HAP-1 (cell line): ENCODE results near the gene KLK15.

ENCODE experiments used
- DNase-seq, 2 experiments: peaks; one replicate each; pipeline ENCODE4 v3.0.0-alpha.2; 2016 to 2020; ENCODE audit warnings: low spot score in 2 of 2
- H3K27me3 ChIP-seq: fragments of 250-450 bp; sonication (Bioruptor Pico); 2 replicates; pipeline ENCODE4 v1.5.1; 2020; ENCODE audit warnings: low read depth, mild to moderate bottlenecking, moderate library complexity
- H3K36me3 ChIP-seq: fragments of 250-450 bp; sonication (Bioruptor Pico); replicated peaks from 2 replicates; pipeline ENCODE4 v1.5.1; 2020; ENCODE audit warnings: mild to moderate bottlenecking
- H3K4me1 ChIP-seq: fragments of 250-450 bp; sonication (Bioruptor Pico); 2 replicates; pipeline ENCODE4 v1.5.1; 2020; ENCODE audit warnings: mild to moderate bottlenecking
- H3K4me3 ChIP-seq: fragments of 250-450 bp; sonication (Bioruptor Pico); 2 replicates; pipeline ENCODE4 v1.5.1; 2020; ENCODE audit warnings: mild to moderate bottlenecking, moderate library complexity
- H3K9me3 ChIP-seq: fragments of 250-450 bp; sonication (Bioruptor Pico); 2 replicates; pipeline ENCODE4 v1.5.1; 2020; ENCODE audit warnings: mild to moderate bottlenecking, moderate library complexity
- in situ Hi-C: fragments of 300-500 bp; cut with MboI; formaldehyde crosslinking; loops from 3 replicates; pipeline ENCODE4 v1.14.3; 2020; ENCODE audit warnings: low sequenced_read_pairs, inconsistent platforms, mixed read lengths

KLK15 gene

GRCh38 chr19:50833117-50833801 lies at the start of gene KLK15:
Gene KLK15 (minus strand): TSS chr19:50833574. CDS start chr19:50831492, 2,082 bp downstream.
- H3K36me3 ChIP-seq: no peaks in the 10 kb centered on the region
- in situ Hi-C loops: no loop called here
- DNase-seq: no peak
- no peaks in the 10 kb centered on the region for H3K27me3 ChIP-seq
- H3K4me1 ChIP-seq: peaks cover 3% of the 10 kb centered on the region
- H3K9me3 ChIP-seq: no peaks in the 10 kb centered on the region
- no peak within 1 kb of the TSS for H3K4me3 ChIP-seq

GRCh38 chr19:50882188-50882587 lies 48.8 kb upstream of the KLK15 start:
- H3K36me3 ChIP-seq: no peaks in the 10 kb centered on the region
- H3K27me3 ChIP-seq: peaks cover 3% of the 10 kb centered on the region; the same call in 1 of the 2 replicates
- H3K4me3 ChIP-seq: no peak overlapping the region
- no peaks in the 10 kb centered on the region for H3K4me1 ChIP-seq
- in situ Hi-C loops: no loop called here
- no peaks in the 10 kb centered on the region for H3K9me3 ChIP-seq
- no peak for DNase-seq

GRCh38 chr19:50880241-50880640 lies 46.9 kb upstream of the KLK15 start:
- Histone ChIP-seq H3K4me3 (no peak overlapping the region), H3K27me3 (peaks cover 12% of the 10 kb centered on the region), H3K36me3 (no peaks in the 10 kb centered on the region), H3K4me1 (no peaks in the 10 kb centered on the region), H3K9me3 (no peaks in the 10 kb centered on the region)
- DNase-seq: no peak
- in situ Hi-C loops: no loop called here

GRCh38 chr19:50878851-50879250 lies 45.5 kb upstream of the KLK15 start:
- H3K4me3 ChIP-seq: no peak overlapping the region
- peaks cover 25% of the 10 kb centered on the region for H3K27me3 ChIP-seq
- in situ Hi-C loops: no loop called here
- no peaks in the 10 kb centered on the region for H3K4me1 ChIP-seq
- H3K36me3 ChIP-seq: no peaks in the 10 kb centered on the region
- DNase-seq: no peak
- no peaks in the 10 kb centered on the region for H3K9me3 ChIP-seq

- peaks cover 24% of the 10 kb centered on the region for H3K27me3 ChIP-seq
- in situ Hi-C loops: no loop called here
- H3K4me3 ChIP-seq: no peak overlapping the region
- DNase-seq: no peak
- no peaks in the 10 kb centered on the region for H3K4me1 ChIP-seq
- no peaks in the 10 kb centered on the region for H3K36me3 ChIP-seq
- H3K9me3 ChIP-seq: no peaks in the 10 kb centered on the region
Observed at GRCh38 chr19:50877338-50877737, 44.0 kb upstream of the KLK15 start.

GRCh38 chr19:50876456-50876855 lies 43.1 kb upstream of the KLK15 start:
- DNase-seq: no peak
- Histone ChIP-seq H3K9me3 (no peaks in the 10 kb centered on the region), H3K36me3 (no peaks in the 10 kb centered on the region), H3K27me3 (peaks cover 24% of the 10 kb centered on the region), H3K4me3 (no peak overlapping the region), H3K4me1 (no peaks in the 10 kb centered on the region)
- in situ Hi-C loops: no loop called here

GRCh38 chr19:50875795-50876422 lies 42.5 kb upstream of the KLK15 start:
- Histone ChIP-seq H3K36me3 (no peaks in the 10 kb centered on the region), H3K27me3 (peaks cover 24% of the 10 kb centered on the region), H3K9me3 (no peaks in the 10 kb centered on the region), H3K4me3 (no peak overlapping the region), H3K4me1 (no peaks in the 10 kb centered on the region)
- in situ Hi-C loops: no loop called here
- no peak for DNase-seq

GRCh38 chr19:50874211-50874610 lies 40.8 kb upstream of the KLK15 start:
- DNase-seq: no peak
- Histone ChIP-seq H3K4me3 (no peak overlapping the region), H3K9me3 (no peaks in the 10 kb centered on the region), H3K36me3 (no peaks in the 10 kb centered on the region), H3K27me3 (peaks cover 24% of the 10 kb centered on the region), H3K4me1 (no peaks in the 10 kb centered on the region)
- in situ Hi-C loops: no loop called here

- DNase-seq: no peak
- in situ Hi-C loops: no loop called here
- Histone ChIP-seq H3K4me1 (no peaks in the 10 kb centered on the region), H3K9me3 (no peaks in the 10 kb centered on the region), H3K27me3 (peaks cover 24% of the 10 kb centered on the region), H3K4me3 (no peak within 1 kb of the TSS), H3K36me3 (no peaks in the 10 kb centered on the region)
Observed at GRCh38 chr19:50873056-50873455, 39.7 kb upstream of the KLK15 start, which contains the start of gene KLK2. Gene KLK2 (plus strand): TSS chr19:50873439. CDS start chr19:50873474, 35 bp downstream.

GRCh38 chr19:50870417-50871089 lies 37.2 kb upstream of the KLK15 start:
- peak in 1 of 2 experiments; percentile 65 for DNase-seq
- Histone ChIP-seq H3K4me1 (no peaks in the 10 kb centered on the region), H3K36me3 (no peaks in the 10 kb centered on the region), H3K27me3 (peaks cover 18% of the 10 kb centered on the region), H3K9me3 (no peaks in the 10 kb centered on the region), H3K4me3 (no peak overlapping the region)
- in situ Hi-C loops: no loop called here

GRCh38 chr19:50869479-50869878 lies 36.1 kb upstream of the KLK15 start:
- H3K27me3 ChIP-seq: peaks cover 7% of the 10 kb centered on the region
- no peak overlapping the region for H3K4me3 ChIP-seq
- no peaks in the 10 kb centered on the region for H3K36me3 ChIP-seq
- H3K9me3 ChIP-seq: no peaks in the 10 kb centered on the region
- in situ Hi-C loops: no loop called here
- H3K4me1 ChIP-seq: no peaks in the 10 kb centered on the region
- DNase-seq: no peak

- no peak for DNase-seq
- no peaks in the 10 kb centered on the region for H3K9me3 ChIP-seq
- H3K36me3 ChIP-seq: no peaks in the 10 kb centered on the region
- in situ Hi-C loops: no loop called here
- peaks cover 9% of the 10 kb centered on the region for H3K27me3 ChIP-seq
- H3K4me3 ChIP-seq: no peak overlapping the region
- H3K4me1 ChIP-seq: no peaks in the 10 kb centered on the region
Observed at GRCh38 chr19:50861496-50862286, 28.3 kb upstream of the KLK15 start.

- in situ Hi-C loops: no loop called here
- H3K27me3 ChIP-seq: peaks cover 12% of the 10 kb centered on the region
Observed at GRCh38 chr19:50861010-50861409, 27.6 kb upstream of the KLK15 start.

More at GRCh38 chr19:50861010-50861409, 27.6 kb upstream of the KLK15 start:
- no peaks in the 10 kb centered on the region for H3K36me3 ChIP-seq
- no peak overlapping the region for H3K4me3 ChIP-seq
- no peaks in the 10 kb centered on the region for H3K4me1 ChIP-seq
- H3K9me3 ChIP-seq: no peaks in the 10 kb centered on the region
- DNase-seq: no peak
